Measurements from ENCODE around the gene KLHL26.
"Not testable (repeated sequence)": the region's sequence is repeated elsewhere in the genome, so short reads cannot be mapped to it uniquely, and the experiment has no call there.

The KLHL26 gene

GRCh38 chr19:18600692-18601397 lies 36.0 kb upstream of the KLHL26 start:
- not testable (repeated sequence) for FAIRE-seq; DNase-seq (ENCODE audit: low spot score)

- FAIRE-seq (no peak), DNase-seq (ENCODE audit: low spot score) (no peak)
Measured at GRCh38 chr19:18601875-18602274, 35.0 kb upstream of the KLHL26 start.

- FAIRE-seq (no peak), DNase-seq (ENCODE audit: low spot score) (no peak)
Measured at GRCh38 chr19:18603255-18603957, 33.4 kb upstream of the KLHL26 start.

- FAIRE-seq (no peak), DNase-seq (ENCODE audit: low spot score) (no peak)
Measured at GRCh38 chr19:18603958-18604819, 32.6 kb upstream of the KLHL26 start.

GRCh38 chr19:18604820-18605159 lies 32.0 kb upstream of the KLHL26 start:
- FAIRE-seq (no peak), DNase-seq (ENCODE audit: low spot score) (no peak)

- FAIRE-seq = no peak
Measured at GRCh38 chr19:18605196-18605545, 31.7 kb upstream of the KLHL26 start.

GRCh38 chr19:18605546-18606280 lies 31.1 kb upstream of the KLHL26 start:
- FAIRE-seq (no peak), DNase-seq (ENCODE audit: low spot score) (no peak)

More at GRCh38 chr19:18605196-18605545, 31.7 kb upstream of the KLHL26 start:
- DNase-seq (ENCODE audit: low spot score) = no peak

GRCh38 chr19:18606281-18607225 lies 30.3 kb upstream of the KLHL26 start, which contains the start of gene CRLF1:
Gene CRLF1 (minus strand): TSS chr19:18606799. CDS start chr19:18606656, 143 bp downstream.
- no peak for FAIRE-seq
- no peak for DNase-seq (ENCODE audit: low spot score)

GRCh38 chr19:18607226-18608101 lies 29.4 kb upstream of the KLHL26 start:
- no peak for DNase-seq (ENCODE audit: low spot score)
- no peak for FAIRE-seq

GRCh38 chr19:18608102-18608804 lies 28.6 kb upstream of the KLHL26 start:
- DNase-seq (ENCODE audit: low spot score) = no peak
- no peak for FAIRE-seq

- no peak for FAIRE-seq
- no peak for DNase-seq (ENCODE audit: low spot score)
Measured at GRCh38 chr19:18608805-18609716, 27.8 kb upstream of the KLHL26 start.

GRCh38 chr19:18609717-18610051 lies 27.1 kb upstream of the KLHL26 start:
- no peak for FAIRE-seq

GRCh38 chr19:18610245-18610555 lies 26.6 kb upstream of the KLHL26 start:
- FAIRE-seq (no peak), DNase-seq (ENCODE audit: low spot score) (no peak)

More at GRCh38 chr19:18609717-18610051, 27.1 kb upstream of the KLHL26 start:
- no peak for DNase-seq (ENCODE audit: low spot score)

- DNase-seq (ENCODE audit: low spot score) (no peak), FAIRE-seq (no peak)
Measured at GRCh38 chr19:18610556-18611326, 26.1 kb upstream of the KLHL26 start.

- DNase-seq (ENCODE audit: low spot score) = no peak
- no peak for FAIRE-seq
Measured at GRCh38 chr19:18611327-18612050, 25.3 kb upstream of the KLHL26 start.

GRCh38 chr19:18612051-18612771 lies 24.6 kb upstream of the KLHL26 start:
- DNase-seq (ENCODE audit: low spot score) (no peak), FAIRE-seq (no peak)
